ENCODE results near the gene KBTBD6. TPM values are rescaled to one million over a fixed set of nuclear protein-coding genes. Genes with fewer than 3 reads are reported as not detected.

Gene KBTBD6
- total and polyA plus RNA-seq, 2 of the 13 experiments (the other 11 are each of a cell fraction or from before 2014, with no cell fraction given), result 4.4 to 12.0 TPM

GRCh38 chr13:41132512-41133152 is at the start of gene KBTBD6 (continued):
- no peak for TF ChIP-seq SOX6 (IDR thresholded peaks at IDR 0.05)
- TF ChIP-seq SOX6 (CRISPR knock-in tag; IDR thresholded peaks at IDR 0.05), result peak; percentile 60; the same call in 1 of the 2 replicates
- peak; percentile 68; the same call in 1 of the 2 replicates for TF ChIP-seq MIER2 (CRISPR knock-in tag; IDR thresholded peaks at IDR 0.05)
- TF ChIP-seq IKZF5 (CRISPR knock-in tag; IDR thresholded peaks at IDR 0.05), result peak; percentile 82; the same call in 1 of the 2 replicates
- no peak for TF ChIP-seq KAT7 (CRISPR knock-in tag; IDR thresholded peaks at IDR 0.05; ENCODE audit: borderline replicate concordance)
- no peak for TF ChIP-seq ZNF12 (CRISPR knock-in tag; IDR thresholded peaks at IDR 0.05)
- TF ChIP-seq ZNF343 (CRISPR knock-in tag; IDR thresholded peaks at IDR 0.05), result no peak
- TF ChIP-seq ZNF256 (CRISPR knock-in tag; conservative IDR thresholded peaks at IDR 0.05), result no peak
- TF ChIP-seq ZSCAN20 (CRISPR knock-in tag; IDR thresholded peaks at IDR 0.05; ENCODE audit: borderline replicate concordance), result 0 out of 2 replicates have a peak, but pooled peaks have one; percentile 55
- TF ChIP-seq DZIP1 (CRISPR knock-in tag; IDR thresholded peaks at IDR 0.05), result no peak
- peak; percentile 86; the same call in 1 of the 2 replicates for TF ChIP-seq TAF1 (CRISPR knock-in tag; IDR thresholded peaks at IDR 0.05)
- TF ChIP-seq XRCC5 (optimal IDR thresholded peaks at IDR 0.05; ENCODE audit: low read length), result peak; percentile 71
- peak; percentile 93 for TF ChIP-seq CBFB (CRISPR knock-in tag; IDR thresholded peaks at IDR 0.05)
- TF ChIP-seq KMT2B (CRISPR knock-in tag; IDR thresholded peaks at IDR 0.05), result peak; percentile 95; the same call in 1 of the 2 replicates
- no peak for TF ChIP-seq ZNF512B (CRISPR knock-in tag; IDR thresholded peaks at IDR 0.05; ENCODE audit: borderline replicate concordance)
- no peak for TF ChIP-seq ZNF333 (CRISPR knock-in tag; IDR thresholded peaks at IDR 0.05; ENCODE audit: borderline replicate concordance)
- peak; percentile 96 for TF ChIP-seq KAT8 (CRISPR knock-in tag; IDR thresholded peaks at IDR 0.05)

Data from HepG2 (cell line).